8988T (cell line): ENCODE measurements around the gene APBA2.
A peak's percentile ranks its signal among the peaks of the same experiment; 100 is the strongest.
"Not testable (repeated sequence)": the region's sequence is repeated elsewhere in the genome, so short reads cannot be mapped to it uniquely, and the experiment has no call there.

Experiments used
- DNase-seq: peaks from one replicate; pipeline ENCODE4 v3.0.0; 2011

APBA2 gene

DNA sequence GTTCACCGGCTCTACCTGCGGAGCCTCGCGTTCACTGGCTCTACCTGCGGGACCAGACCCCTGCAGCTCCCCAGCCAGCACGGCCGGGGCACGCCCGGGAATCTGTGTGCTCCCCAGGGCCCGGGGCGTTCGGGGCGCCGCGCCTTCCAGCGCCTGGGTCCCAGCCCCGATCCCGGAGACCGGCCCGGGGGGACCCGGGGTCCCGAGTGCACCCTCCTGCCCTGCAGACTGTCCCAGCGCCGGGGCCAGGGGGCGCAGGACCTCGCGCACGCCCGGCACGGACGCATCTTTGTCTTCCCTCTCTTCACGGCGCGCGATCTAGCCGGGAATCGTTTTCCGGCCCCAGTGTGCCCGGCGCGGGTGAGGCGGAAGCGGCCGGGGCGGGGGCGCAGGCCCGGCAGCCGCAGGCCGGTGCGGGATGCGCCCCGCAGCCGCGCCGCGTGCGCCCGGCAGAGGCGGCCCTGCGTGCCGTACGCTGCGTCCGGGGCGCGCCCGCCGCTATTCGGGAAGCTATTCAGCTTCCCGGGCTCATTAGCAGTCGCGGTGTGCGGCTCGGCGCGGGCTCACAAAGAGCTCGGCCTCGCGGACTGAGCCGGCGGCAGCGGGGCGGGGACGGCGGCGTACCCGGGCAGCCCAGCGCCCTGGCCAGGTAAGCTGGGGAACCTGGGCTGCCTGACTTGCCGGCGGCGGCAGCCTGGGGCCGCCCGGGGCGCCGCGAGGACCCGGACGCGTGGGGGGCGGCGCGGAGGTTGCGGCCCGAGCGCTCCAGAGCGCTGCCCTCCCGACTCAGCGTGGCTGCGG lies at the start of gene APBA2:
Gene APBA2, plus strand, starts transcription at position 345 of the 801 bp plus-strand sequence. CDS start 167,911 bp downstream, outside the sequence.
- DNase-seq, result peak; percentile 57

DNA sequence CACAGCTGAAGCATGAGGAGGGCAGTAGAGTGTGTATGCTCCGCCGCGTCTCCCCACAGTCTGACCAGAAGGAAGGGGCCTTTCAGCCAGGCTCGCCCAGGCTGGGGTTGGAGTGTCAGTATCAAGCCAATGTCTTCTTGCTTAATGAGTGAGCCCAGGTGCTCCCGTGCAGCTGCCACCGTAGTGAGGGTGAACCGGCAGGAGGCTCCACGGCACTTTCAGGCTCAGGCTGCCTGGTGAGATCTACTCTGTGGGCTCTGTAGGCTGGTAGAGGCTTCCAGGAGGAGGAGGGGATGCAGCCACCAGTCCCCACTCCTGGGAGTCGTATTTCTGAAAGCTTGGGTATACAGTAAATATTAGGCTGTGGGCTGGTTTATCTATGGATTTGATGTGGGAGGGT lies 45.5 kb upstream of the APBA2 start:
- DNase-seq, result not testable (repeated sequence)

DNA sequence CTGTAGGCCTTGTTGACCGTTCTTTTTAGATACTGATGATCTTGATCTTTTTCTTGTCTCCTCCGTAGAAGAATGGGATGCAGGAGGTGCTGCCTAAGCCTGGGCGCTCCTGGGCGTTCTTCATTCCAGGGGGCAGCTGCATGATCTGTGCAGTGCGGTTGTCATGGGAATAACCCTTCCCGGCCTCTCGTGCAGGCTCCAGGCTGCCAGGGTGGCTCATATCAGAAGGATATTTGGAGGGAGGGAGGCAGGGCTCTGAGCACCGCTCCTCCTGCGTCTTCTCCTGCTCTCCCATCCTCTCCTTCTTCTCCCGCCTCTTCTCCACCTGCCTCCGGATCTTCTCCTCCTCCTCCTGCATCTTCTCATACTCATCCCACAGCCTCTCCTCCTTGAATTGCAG lies 43.6 kb upstream of the APBA2 start:
- DNase-seq, result not testable (repeated sequence)

DNA sequence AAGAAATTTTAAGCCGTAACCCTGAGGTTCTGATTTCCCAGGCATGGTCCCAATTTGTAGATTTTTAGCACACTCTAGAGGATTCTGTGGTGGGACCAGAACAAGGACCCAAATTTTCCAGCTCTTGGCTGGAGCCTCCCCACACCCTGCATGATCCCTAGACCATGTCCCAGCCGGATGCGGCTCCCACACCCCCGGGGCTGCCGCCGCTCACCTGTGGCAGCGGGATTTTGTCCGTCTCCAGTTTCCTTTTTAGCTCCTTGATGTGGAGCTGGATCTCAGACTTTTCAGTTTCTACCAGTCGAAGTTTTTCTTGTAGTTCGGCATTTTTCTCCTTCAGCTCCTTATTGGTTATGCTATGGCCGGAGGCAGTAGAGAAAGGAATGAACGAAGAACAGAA lies 42.3 kb upstream of the APBA2 start:
- not testable (repeated sequence) for DNase-seq

DNA sequence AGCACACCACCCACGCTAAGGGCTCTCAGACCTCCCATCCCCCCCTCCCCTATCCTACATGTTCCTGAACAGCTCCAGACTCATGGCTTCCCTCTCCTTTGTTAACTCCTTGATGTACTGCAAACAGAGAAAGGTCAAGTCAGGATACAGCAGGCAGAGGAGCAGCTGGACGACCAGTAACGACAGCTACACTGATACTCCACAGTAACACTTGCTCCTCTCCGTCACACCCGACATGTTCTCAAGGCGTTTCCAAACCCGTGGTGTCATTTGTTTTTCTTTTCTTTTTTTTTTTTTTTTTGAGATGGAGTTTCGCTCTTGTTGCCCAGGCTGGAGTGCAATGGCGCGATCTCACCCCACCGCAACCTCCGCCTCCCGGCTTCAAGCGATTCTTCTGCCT lies 41.6 kb upstream of the APBA2 start:
- not testable (repeated sequence) for DNase-seq

DNA sequence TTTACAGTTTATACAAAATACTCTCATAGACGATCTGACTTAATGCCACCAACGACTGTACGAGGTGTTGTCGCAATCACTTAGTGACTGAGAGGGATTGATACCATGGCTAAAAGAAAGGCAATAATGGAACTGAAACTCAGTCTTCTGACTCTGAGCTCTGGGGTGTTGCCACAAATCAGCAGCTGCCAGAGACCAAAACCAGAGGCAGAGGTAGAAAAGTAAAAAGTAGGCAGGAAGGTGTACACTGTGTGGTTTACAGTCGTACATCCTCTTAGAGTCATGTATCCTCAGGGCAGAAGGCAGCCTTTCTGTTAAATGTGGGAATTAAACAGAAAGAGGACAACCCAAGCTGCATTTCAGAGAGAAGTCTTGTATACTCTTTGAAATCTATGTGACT lies 38.5 kb upstream of the APBA2 start:
- not testable (repeated sequence) for DNase-seq

GRCh38 chr15:28847959-28848358 lies 37.8 kb upstream of the APBA2 start:
- not testable (repeated sequence) for DNase-seq

GRCh38 chr15:28848521-28848920 lies 37.3 kb upstream of the APBA2 start, which contains the start of gene GOLGA6L7:
GOLGA6L7 (minus strand) TSS chr15:28848644; CDS start chr15:28848549, 95 bp downstream.
- DNase-seq, result not testable (repeated sequence)

- DNase-seq, result not testable (repeated sequence)
These were observed 36.5 kb upstream of the APBA2 start for GRCh38 chr15:28849271-28849670.

DNA sequence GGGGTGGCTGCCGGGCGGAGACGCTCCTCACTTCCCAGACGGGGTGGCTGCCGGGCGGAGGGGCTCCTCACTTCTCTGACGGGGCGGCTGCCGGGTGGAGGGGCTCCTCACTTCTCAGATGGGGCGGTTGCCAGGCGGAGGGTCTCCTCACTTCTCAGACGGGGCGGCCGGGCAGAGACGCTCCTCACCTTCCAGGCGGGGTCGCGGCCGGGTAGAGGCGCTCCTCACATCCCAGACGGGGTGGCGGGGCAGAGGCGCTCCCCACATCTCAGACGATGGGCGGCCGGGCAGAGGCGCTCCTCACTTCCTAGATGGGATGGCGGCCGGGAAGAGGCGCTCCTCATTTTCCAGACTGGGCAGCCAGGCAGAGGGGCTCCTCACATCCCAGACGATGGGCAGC lies 36.0 kb upstream of the APBA2 start:
- DNase-seq, result not testable (repeated sequence)

DNA sequence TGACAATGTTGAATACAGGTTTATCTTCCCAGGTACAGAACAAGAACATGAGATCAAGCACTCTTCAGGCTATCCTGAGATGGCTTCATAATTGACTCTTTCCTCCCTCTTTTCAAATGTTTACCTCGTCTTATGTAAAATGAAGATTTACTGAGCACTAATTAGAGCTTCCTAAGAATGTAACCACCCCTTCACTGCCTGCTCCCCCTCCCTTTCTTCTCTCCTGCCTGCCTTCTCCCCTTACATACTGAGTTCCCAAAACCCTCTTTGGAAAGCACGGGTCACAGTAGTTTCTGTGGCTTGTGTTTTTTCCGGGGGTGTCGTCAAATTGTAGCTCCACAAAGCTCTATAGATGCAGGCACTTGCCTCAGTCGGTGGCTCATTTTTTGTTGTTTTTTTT lies 32.1 kb upstream of the APBA2 start:
- not testable (repeated sequence) for DNase-seq

- DNase-seq, result not testable (repeated sequence)
These were observed 31.2 kb upstream of the APBA2 start for GRCh38 chr15:28854578-28854977.

DNA sequence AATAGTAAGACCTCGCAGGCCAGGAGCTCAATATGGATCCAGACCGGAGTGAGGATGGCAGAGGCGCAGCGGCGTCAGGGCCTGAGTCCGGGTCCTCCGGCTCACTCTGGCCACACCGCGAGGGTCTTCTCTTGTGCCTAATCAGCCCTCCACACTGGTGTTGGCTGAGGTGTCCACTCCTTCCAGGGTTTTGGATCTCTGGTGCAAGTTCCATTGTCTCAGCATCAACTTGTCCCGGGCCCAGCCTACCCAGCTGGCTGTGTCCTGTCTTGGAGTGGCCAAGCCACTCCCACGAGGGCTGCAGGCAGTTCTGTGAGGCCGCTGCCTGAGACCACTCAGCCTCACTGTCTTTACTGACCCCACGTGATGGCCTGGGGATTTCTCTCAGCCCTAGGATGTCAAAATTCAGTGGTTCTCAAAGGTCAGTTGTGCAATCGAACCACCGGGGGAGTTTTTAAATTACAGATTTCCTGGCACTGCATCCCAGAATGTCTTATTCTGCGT lies 24.7 kb upstream of the APBA2 start:
- no peak for DNase-seq

DNA sequence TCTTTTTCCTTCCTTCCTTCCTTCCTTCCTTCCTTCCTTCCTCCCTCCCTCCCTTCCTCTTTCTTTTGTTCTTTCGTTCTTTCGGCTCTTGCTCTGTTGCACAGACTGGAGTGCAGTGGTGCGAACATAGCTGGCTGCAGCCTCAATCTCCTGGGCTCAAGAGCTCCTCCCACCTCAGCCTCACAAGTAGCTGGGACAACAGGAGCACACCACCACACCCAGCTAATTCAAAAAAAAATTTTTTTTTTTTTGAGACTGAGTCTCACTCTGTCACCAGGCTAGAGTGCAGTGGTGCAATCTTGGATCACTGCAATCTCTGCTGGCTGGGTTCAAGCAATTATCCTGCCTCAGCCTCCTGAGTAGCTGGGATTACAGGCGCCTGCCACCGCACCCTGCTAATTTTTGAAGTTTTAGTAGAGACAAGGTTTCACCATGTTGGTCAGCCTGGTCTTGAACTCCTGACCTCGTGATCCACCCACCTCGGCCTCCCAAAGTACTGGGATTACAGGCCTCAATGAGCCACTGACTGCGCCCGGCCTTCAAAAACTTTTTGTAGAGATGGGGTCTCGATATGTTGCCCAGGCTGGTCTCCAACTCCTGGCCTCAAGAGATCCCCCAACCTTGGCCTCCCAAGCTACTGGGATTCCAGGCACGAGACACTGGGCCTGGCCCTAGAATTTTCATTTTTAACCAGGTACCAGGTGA lies 24.0 kb upstream of the APBA2 start:
- not testable (repeated sequence) for DNase-seq

- no peak for DNase-seq
These were observed 16.9 kb upstream of the APBA2 start for GRCh38 chr15:28868744-28869345.

DNA sequence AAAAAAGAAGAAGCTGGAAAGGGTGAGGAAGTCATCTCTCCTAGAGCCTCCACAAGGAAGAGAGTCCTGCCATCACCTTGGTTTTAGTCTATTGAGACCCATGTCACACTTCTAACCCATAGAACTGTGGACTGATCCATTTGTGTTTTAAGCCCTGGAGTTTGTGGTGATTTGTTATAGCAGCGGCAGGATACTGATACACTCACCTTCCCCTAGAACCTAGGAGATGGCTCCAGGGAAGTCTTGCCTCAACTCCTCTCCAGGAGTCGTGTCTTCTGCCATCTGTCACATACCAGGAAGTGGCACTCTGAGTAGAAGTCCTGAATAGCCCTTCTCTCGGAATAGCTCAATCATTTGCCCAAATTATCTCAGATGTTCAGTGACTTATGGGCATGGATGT lies 14.6 kb upstream of the APBA2 start:
- DNase-seq, result no peak

DNA sequence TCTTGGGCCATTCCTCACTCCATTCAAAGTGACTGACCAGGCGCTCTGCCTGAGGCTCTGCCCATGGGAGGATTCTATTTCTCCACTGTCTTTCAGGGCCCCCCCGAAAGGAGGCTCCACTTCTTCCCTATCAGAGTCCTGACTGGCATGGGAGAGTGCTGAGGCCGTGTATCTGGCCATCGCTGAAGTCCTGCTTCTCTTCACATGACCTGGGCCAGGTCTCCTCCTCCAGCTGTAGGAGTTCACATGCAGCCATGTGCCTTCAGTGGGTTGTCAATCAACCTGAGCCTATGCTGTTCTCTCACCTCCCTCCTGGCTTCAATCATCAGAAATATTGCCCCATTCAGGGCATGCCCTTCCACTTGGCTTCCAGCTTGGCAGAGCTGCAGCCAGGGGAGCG lies 12.8 kb upstream of the APBA2 start:
- DNase-seq, result no peak

- no peak for DNase-seq
These were observed 12.1 kb upstream of the APBA2 start for GRCh38 chr15:28873585-28874190.

DNA sequence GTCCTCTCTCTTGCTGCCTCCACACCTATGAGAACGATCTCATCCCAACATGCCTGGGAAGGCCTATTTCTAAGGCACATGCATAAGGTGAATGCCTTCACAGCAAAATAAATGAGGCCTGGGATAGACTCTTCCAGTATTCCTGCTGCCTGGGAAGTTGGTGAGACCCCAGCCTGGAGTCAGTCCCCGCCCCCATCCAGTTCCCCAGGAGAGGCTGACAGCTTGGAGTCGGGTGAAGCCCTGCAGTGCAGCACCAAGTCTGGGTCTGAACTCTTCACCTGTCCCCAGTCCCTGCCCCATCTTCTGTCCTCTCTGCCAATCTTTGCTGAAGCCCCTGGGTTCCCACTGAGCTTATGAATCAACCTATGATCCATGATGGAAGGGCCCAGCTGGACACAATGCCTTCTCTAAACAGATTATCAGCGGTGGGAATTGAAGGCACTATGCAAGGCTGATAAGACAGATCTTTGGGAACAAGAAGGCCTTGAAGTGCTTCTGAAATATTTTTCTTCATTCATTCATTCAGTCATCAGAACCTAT lies 10.2 kb upstream of the APBA2 start:
- DNase-seq, result no peak

- DNase-seq, result no peak
These were observed 9.5 kb upstream of the APBA2 start for GRCh38 chr15:28876131-28876844.

- DNase-seq, result no peak
These were observed 9.0 kb upstream of the APBA2 start for GRCh38 chr15:28876845-28877185.

DNA sequence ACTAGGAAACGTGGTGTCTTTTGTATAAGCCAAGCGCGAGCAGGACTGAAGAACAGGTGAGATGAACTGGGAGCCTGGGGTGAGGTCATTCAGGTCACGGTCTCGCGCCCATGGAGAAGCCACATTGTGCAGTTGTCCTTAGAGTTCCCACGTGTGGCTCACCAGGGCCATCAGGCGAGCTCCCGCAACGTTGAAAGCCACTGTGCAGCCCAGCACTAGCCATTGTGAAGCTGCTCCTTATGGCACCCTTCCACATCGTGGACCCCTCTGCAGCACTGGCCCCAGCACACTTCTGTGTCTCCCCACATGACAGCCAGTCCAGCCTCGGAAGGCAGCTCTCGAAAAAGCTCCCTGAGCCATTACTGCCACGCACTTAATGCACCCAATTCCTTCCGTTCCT lies 7.6 kb upstream of the APBA2 start:
- no peak for DNase-seq
